Measurements from ENCODE around the gene TUSC7. TPM values are rescaled to one million over a fixed set of nuclear protein-coding genes. Genes with fewer than 3 reads are reported as not detected.

The TUSC7 gene
- polyA plus RNA-seq (2012; ENCODE audit: insufficient read depth, insufficient read length), result not detected

- no peak within 1 kb of the TSS for H3K4me3 ChIP-seq (ENCODE audit: low read length)
- no peak for DNase-seq (ENCODE audit: low read depth, low spot score)
Measured at GRCh38 chr3:116709479-116709878, at the start of gene TUSC7. TUSC7 (plus strand) TSS chr3:116709779.

GRCh38 chr3:116661196-116661595, 48.4 kb upstream of the TUSC7 start:
- H3K4me3 ChIP-seq (ENCODE audit: low read length), result no peak overlapping the region
- no peak for DNase-seq (ENCODE audit: low read depth, low spot score)

GRCh38 chr3:116663161-116664110, 46.1 kb upstream of the TUSC7 start:
- DNase-seq (ENCODE audit: low read depth, low spot score), result no peak
- no peak overlapping the region for H3K4me3 ChIP-seq (ENCODE audit: low read length)

- H3K4me3 ChIP-seq (ENCODE audit: low read length), result no peak overlapping the region
- no peak for DNase-seq (ENCODE audit: low read depth, low spot score)
Measured at GRCh38 chr3:116667324-116667723, 42.3 kb upstream of the TUSC7 start.

- DNase-seq (ENCODE audit: low read depth, low spot score), result no peak
- H3K4me3 ChIP-seq (ENCODE audit: low read length), result no peak overlapping the region
Measured at GRCh38 chr3:116667791-116668190, 41.8 kb upstream of the TUSC7 start.

- no peak for DNase-seq (ENCODE audit: low read depth, low spot score)
- H3K4me3 ChIP-seq (ENCODE audit: low read length), result no peak overlapping the region
Measured at GRCh38 chr3:116669576-116669975, 40.0 kb upstream of the TUSC7 start.

- H3K4me3 ChIP-seq (ENCODE audit: low read length), result no peak overlapping the region
- no peak for DNase-seq (ENCODE audit: low read depth, low spot score)
Measured at GRCh38 chr3:116671151-116671550, 38.4 kb upstream of the TUSC7 start.

- DNase-seq (ENCODE audit: low read depth, low spot score), result no peak
- no peak overlapping the region for H3K4me3 ChIP-seq (ENCODE audit: low read length)
Measured at GRCh38 chr3:116678853-116679252, 30.7 kb upstream of the TUSC7 start.

GRCh38 chr3:116691041-116691440, 18.5 kb upstream of the TUSC7 start:
- DNase-seq (ENCODE audit: low read depth, low spot score), result no peak
- H3K4me3 ChIP-seq (ENCODE audit: low read length), result no peak overlapping the region

- no peak overlapping the region for H3K4me3 ChIP-seq (ENCODE audit: low read length)
- DNase-seq (ENCODE audit: low read depth, low spot score), result no peak
Measured at GRCh38 chr3:116701070-116701469, 8.5 kb upstream of the TUSC7 start.

GRCh38 chr3:116702334-116702733, 7.2 kb upstream of the TUSC7 start:
- no peak overlapping the region for H3K4me3 ChIP-seq (ENCODE audit: low read length)
- no peak for DNase-seq (ENCODE audit: low read depth, low spot score)

GRCh38 chr3:116707531-116707930, 2.0 kb upstream of the TUSC7 start:
- no peak overlapping the region for H3K4me3 ChIP-seq (ENCODE audit: low read length)
- no peak for DNase-seq (ENCODE audit: low read depth, low spot score)

- H3K4me3 ChIP-seq (ENCODE audit: low read length), result no peak overlapping the region
- DNase-seq (ENCODE audit: low read depth, low spot score), result no peak
Measured at GRCh38 chr3:116716490-116716889, 6.9 kb downstream of the TUSC7 start.

- H3K4me3 ChIP-seq (ENCODE audit: low read length), result no peak overlapping the region
- DNase-seq (ENCODE audit: low read depth, low spot score), result no peak
Measured at GRCh38 chr3:116717566-116717965, 8.0 kb downstream of the TUSC7 start.

- H3K4me3 ChIP-seq (ENCODE audit: low read length), result no peak overlapping the region
- DNase-seq (ENCODE audit: low read depth, low spot score), result no peak
Measured at GRCh38 chr3:116728454-116728853, 18.9 kb downstream of the TUSC7 start.

GRCh38 chr3:116734243-116734642, 24.7 kb downstream of the TUSC7 start:
- no peak for DNase-seq (ENCODE audit: low read depth, low spot score)
- no peak overlapping the region for H3K4me3 ChIP-seq (ENCODE audit: low read length)

- H3K4me3 ChIP-seq (ENCODE audit: low read length), result no peak overlapping the region
- DNase-seq (ENCODE audit: low read depth, low spot score), result no peak
Measured at GRCh38 chr3:116739678-116740077, 30.1 kb downstream of the TUSC7 start.

- H3K4me3 ChIP-seq (ENCODE audit: low read length), result no peak overlapping the region
- no peak for DNase-seq (ENCODE audit: low read depth, low spot score)
Measured at GRCh38 chr3:116740293-116740692, 30.7 kb downstream of the TUSC7 start.

- no peak for DNase-seq (ENCODE audit: low read depth, low spot score)
- H3K4me3 ChIP-seq (ENCODE audit: low read length), result no peak overlapping the region
Measured at GRCh38 chr3:116741467-116741866, 31.9 kb downstream of the TUSC7 start.

GRCh38 chr3:116743062-116743461, 33.5 kb downstream of the TUSC7 start:
- no peak for DNase-seq (ENCODE audit: low read depth, low spot score)
- H3K4me3 ChIP-seq (ENCODE audit: low read length), result no peak overlapping the region

GRCh38 chr3:116749388-116749787, 39.8 kb downstream of the TUSC7 start:
- H3K4me3 ChIP-seq (ENCODE audit: low read length), result no peak overlapping the region
- no peak for DNase-seq (ENCODE audit: low read depth, low spot score)

Data from Jurkat, Clone E6-1 (cell line).